Parathyroid adenoma (tissue), 2 donors: ENCODE measurements around the gene DMD.

ENCODE experiments used
- H2AFZ ChIP-seq: fragments of 300-600 bp; sonication (generic); one replicate; pipeline ENCODE4 v1.7.0; 2017; ENCODE audit warnings: antibody characterized with exemption, mild to moderate bottlenecking
- H3K27ac ChIP-seq: fragments of 300-600 bp; sonication (generic); one replicate; pipeline ENCODE4 v1.7.0; 2017
- H3K27me3 ChIP-seq: fragments of 300-600 bp; sonication (generic); one replicate; pipeline ENCODE4 v1.7.0; 2017; ENCODE audit warnings: low read length; ENCODE audit not compliant: control insufficient read depth, insufficient read depth
- H3K36me3 ChIP-seq: fragments of 300-600 bp; sonication (generic); one replicate; pipeline ENCODE4 v1.7.0; 2017; ENCODE audit warnings: low read length; ENCODE audit not compliant: control insufficient read depth, insufficient read depth
- H3K4me1 ChIP-seq: fragments of 300-600 bp; sonication (generic); one replicate; pipeline ENCODE4 v1.7.0; 2017; ENCODE audit warnings: control low read depth
- H3K4me2 ChIP-seq: fragments of 300-600 bp; sonication (generic); one replicate; pipeline ENCODE4 v1.7.0; 2017; ENCODE audit warnings: low read length
- H3K4me3 ChIP-seq: fragments of 300-600 bp; sonication (generic); one replicate; pipeline ENCODE4 v1.7.0; 2017; ENCODE audit warnings: low read depth, low read length
- H3K79me2 ChIP-seq: fragments of 300-600 bp; sonication (generic); one replicate; pipeline ENCODE4 v1.7.0; 2017; ENCODE audit warnings: control low read depth
- H3K9ac ChIP-seq: fragments of 300-600 bp; sonication (generic); one replicate; pipeline ENCODE4 v1.7.0; 2017; ENCODE audit warnings: mild to moderate bottlenecking
- H3K9me3 ChIP-seq: fragments of 300-600 bp; sonication (generic); one replicate; pipeline ENCODE4 v1.7.0; 2017; ENCODE audit warnings: low read length; ENCODE audit not compliant: control insufficient read depth
- CTCF ChIP-seq: fragments of 300-600 bp; sonication (generic); IDR thresholded peaks from one replicate; pipeline ENCODE4 v1.7.0; 2017; ENCODE audit warnings: antibody characterized with exemption, mild to moderate bottlenecking
- donor health status: primary hyperparathyroidism.

The DMD gene

GRCh38 chrX:32496671-32497070 is 714.7 kb downstream of the DMD start:
- no peak overlapping the region for H3K9ac ChIP-seq
- H3K27ac ChIP-seq, result no peak overlapping the region
- H3K4me1 ChIP-seq, result no peaks in the 10 kb centered on the region
- H3K79me2 ChIP-seq, result no peaks in the 10 kb centered on the region
- no peak overlapping the region for H3K4me2 ChIP-seq
- no peak overlapping the region for H3K4me3 ChIP-seq
- H3K36me3 ChIP-seq, result no peaks in the 10 kb centered on the region
- no peak overlapping the region for H2AFZ ChIP-seq
- no peaks in the 10 kb centered on the region for H3K27me3 ChIP-seq
- no peaks in the 10 kb centered on the region for H3K9me3 ChIP-seq
- no peak for TF ChIP-seq CTCF

GRCh38 chrX:32495855-32496254 is 715.5 kb downstream of the DMD start:
- H3K27me3 ChIP-seq, result no peaks in the 10 kb centered on the region
- TF ChIP-seq CTCF, result no peak

GRCh38 chrX:32489125-32489524 is 722.2 kb downstream of the DMD start:
- Histone ChIP-seq H3K4me3 (no peak overlapping the region), H3K79me2 (no peaks in the 10 kb centered on the region), H3K27ac (no peak overlapping the region), H3K9ac (no peak overlapping the region), H3K27me3 (no peaks in the 10 kb centered on the region), H3K4me2 (no peak overlapping the region), H3K36me3 (no peaks in the 10 kb centered on the region), H3K4me1 (no peaks in the 10 kb centered on the region), H2AFZ (no peak overlapping the region), H3K9me3 (no peaks in the 10 kb centered on the region)
- no peak for TF ChIP-seq CTCF

More at GRCh38 chrX:32495855-32496254, 715.5 kb downstream of the DMD start:
- Histone ChIP-seq H3K4me3 (no peak overlapping the region), H3K79me2 (no peaks in the 10 kb centered on the region), H2AFZ (no peak overlapping the region), H3K9ac (no peak overlapping the region), H3K9me3 (no peaks in the 10 kb centered on the region), H3K4me1 (no peaks in the 10 kb centered on the region), H3K4me2 (no peak overlapping the region), H3K36me3 (no peaks in the 10 kb centered on the region), H3K27ac (no peak overlapping the region)

- H3K27me3 ChIP-seq, result no peaks in the 10 kb centered on the region
- no peak overlapping the region for H3K4me3 ChIP-seq
- no peak overlapping the region for H3K9ac ChIP-seq
- no peaks in the 10 kb centered on the region for H3K4me1 ChIP-seq
- no peaks in the 10 kb centered on the region for H3K9me3 ChIP-seq
- H3K79me2 ChIP-seq, result no peaks in the 10 kb centered on the region
- H3K4me2 ChIP-seq, result no peak overlapping the region
- no peaks in the 10 kb centered on the region for H3K36me3 ChIP-seq
- H3K27ac ChIP-seq, result no peak overlapping the region
- no peak for TF ChIP-seq CTCF
- no peak overlapping the region for H2AFZ ChIP-seq
Observed at GRCh38 chrX:32483534-32484136, 727.7 kb downstream of the DMD start.

- Histone ChIP-seq H3K36me3 (no peaks in the 10 kb centered on the region), H3K27me3 (no peaks in the 10 kb centered on the region), H3K4me3 (no peak overlapping the region), H3K79me2 (no peaks in the 10 kb centered on the region), H3K4me1 (no peaks in the 10 kb centered on the region), H3K4me2 (no peak overlapping the region), H2AFZ (no peak overlapping the region), H3K9me3 (no peaks in the 10 kb centered on the region), H3K27ac (no peak overlapping the region), H3K9ac (no peak overlapping the region)
- no peak for TF ChIP-seq CTCF
Observed at GRCh38 chrX:32480019-32480418, 731.3 kb downstream of the DMD start.
